Progenitor cell of endocrine pancreas (in vitro differentiated cells): ENCODE data around the gene COL24A1. TPM values are rescaled to one million over a fixed set of nuclear protein-coding genes. Genes with fewer than 3 reads are reported as not detected.

ENCODE experiments used
- DNase-seq: peaks from one replicate; pipeline ENCODE4 v3.0.0; 2021; ENCODE audit warnings: low spot score; ENCODE audit not compliant: unreplicated experiment
- H3K27ac Mint-ChIP-seq: 2 replicates; pipeline ENCODE4 v1.8.0; 2021; ENCODE audit warnings: mild to moderate bottlenecking, moderate library complexity, mixed read lengths
- H3K27me3 Mint-ChIP-seq: 2 replicates; pipeline ENCODE4 v1.8.0; 2021; ENCODE audit warnings: mixed read lengths
- H3K36me3 Mint-ChIP-seq: 2 replicates; pipeline ENCODE4 v1.8.0; 2022; ENCODE audit warnings: mixed read lengths; ENCODE audit not compliant: insufficient read depth
- H3K4me1 Mint-ChIP-seq: 2 replicates; pipeline ENCODE4 v1.8.0; 2021; ENCODE audit warnings: low read depth, mixed read lengths
- H3K4me3 Mint-ChIP-seq: 2 replicates; pipeline ENCODE4 v1.8.0; 2021; ENCODE audit warnings: low read depth, mild to moderate bottlenecking, moderate library complexity, mixed read lengths
- H3K9me3 Mint-ChIP-seq: 2 replicates; pipeline ENCODE4 v1.8.0; 2021; ENCODE audit warnings: low read depth, mixed read lengths
- total RNA-seq: library from RNA; stranded (reverse); gene quantifications from 2 replicates; pipeline ENCODE4 v1.2.1, GENCODE V29; 2021
- TF ChIP-seq, protein P1 (sequence below): fragments of 200-600 bp; sonication (generic); IDR thresholded peaks from one replicate; pipeline ENCODE4 v1.5.0; 2021; ENCODE audit warnings: antibody characterized with exemption, mild to moderate bottlenecking; ENCODE audit not compliant: unreplicated experiment

Gene COL24A1
- total RNA-seq, 1 donor from 2014 or later: 1.1 TPM

DNA sequence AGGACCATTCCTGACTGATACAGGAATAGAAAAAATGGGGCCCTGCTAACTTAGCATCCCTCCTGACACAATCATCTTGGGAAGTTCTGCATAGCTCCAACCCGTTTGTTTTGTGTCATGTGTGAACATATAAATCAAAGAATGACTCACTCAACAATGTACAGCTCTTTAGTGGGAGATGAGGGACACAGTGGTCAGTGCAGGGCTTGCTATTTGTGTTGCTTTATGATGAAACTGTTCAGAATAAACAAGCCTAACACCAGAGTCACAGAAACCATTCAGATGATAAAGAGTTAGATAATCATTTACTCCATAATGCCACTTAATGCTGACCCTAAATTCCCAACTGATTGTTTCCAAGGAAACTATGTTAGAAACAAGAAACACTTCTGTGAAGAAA is 294.1 kb downstream of the COL24A1 start:
- H3K9me3 Mint-ChIP-seq: peaks cover 7% of the 10 kb centered on the region
- DNase-seq: no peak
- H3K27ac Mint-ChIP-seq: no peak overlapping the region
- no peaks in the 10 kb centered on the region for H3K36me3 Mint-ChIP-seq
- peaks cover 8% of the 10 kb centered on the region for H3K4me1 Mint-ChIP-seq
- TF ChIP-seq, protein P1, sequence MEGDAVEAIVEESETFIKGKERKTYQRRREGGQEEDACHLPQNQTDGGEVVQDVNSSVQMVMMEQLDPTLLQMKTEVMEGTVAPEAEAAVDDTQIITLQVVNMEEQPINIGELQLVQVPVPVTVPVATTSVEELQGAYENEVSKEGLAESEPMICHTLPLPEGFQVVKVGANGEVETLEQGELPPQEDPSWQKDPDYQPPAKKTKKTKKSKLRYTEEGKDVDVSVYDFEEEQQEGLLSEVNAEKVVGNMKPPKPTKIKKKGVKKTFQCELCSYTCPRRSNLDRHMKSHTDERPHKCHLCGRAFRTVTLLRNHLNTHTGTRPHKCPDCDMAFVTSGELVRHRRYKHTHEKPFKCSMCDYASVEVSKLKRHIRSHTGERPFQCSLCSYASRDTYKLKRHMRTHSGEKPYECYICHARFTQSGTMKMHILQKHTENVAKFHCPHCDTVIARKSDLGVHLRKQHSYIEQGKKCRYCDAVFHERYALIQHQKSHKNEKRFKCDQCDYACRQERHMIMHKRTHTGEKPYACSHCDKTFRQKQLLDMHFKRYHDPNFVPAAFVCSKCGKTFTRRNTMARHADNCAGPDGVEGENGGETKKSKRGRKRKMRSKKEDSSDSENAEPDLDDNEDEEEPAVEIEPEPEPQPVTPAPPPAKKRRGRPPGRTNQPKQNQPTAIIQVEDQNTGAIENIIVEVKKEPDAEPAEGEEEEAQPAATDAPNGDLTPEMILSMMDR: no peak
- H3K4me3 Mint-ChIP-seq: no peak overlapping the region
- no peaks in the 10 kb centered on the region for H3K27me3 Mint-ChIP-seq

DNA sequence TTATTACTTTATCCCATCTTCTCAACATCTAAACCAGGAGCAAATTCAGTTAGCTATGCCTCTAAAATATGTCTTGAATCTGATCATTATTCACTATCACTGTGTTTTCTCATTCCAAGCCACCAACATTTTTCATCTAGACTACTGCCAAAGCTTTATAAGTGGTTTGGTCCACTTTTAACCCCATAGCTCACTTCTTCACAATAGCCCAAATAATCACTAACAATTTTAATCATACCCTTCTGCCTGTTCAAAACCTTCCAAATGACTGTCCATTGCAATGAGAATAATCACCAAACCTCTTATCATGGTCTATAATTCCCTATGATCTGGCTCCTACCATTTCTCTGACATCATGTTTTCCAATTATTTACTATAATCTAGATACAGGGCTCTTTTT is 298.6 kb downstream of the COL24A1 start:
- Mint-ChIP-seq H3K4me3 (no peak overlapping the region), H3K9me3 (peaks cover 13% of the 10 kb centered on the region), H3K27me3 (no peaks in the 10 kb centered on the region), H3K27ac (no peak overlapping the region), H3K36me3 (no peaks in the 10 kb centered on the region), H3K4me1 (peaks cover 6% of the 10 kb centered on the region)
- no peak for DNase-seq
- TF ChIP-seq, protein P1: no peak

DNA sequence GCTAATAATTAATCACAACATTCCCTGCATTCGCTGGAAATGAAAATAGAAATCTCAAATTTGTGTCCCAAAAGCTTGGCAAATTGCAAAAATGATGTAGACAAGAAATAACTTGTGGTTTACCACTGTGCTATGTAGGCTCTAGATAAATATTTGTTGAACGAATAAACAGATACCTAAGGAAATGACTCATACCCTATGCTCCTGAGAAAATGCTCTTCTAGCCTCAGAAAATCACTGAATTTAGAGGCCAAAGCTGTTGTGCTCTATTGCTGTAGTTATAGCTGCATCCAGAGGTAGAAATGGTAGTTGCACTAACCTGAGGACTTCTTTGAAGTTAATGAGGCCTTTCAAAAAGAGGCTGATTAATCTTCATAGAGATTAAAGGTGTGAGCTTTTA is 306.3 kb downstream of the COL24A1 start:
- TF ChIP-seq, protein P1: no peak
- Mint-ChIP-seq H3K36me3 (no peaks in the 10 kb centered on the region), H3K4me1 (peaks cover 7% of the 10 kb centered on the region), H3K27ac (no peak overlapping the region), H3K4me3 (no peak overlapping the region), H3K27me3 (no peaks in the 10 kb centered on the region), H3K9me3 (no peaks in the 10 kb centered on the region)
- no peak for DNase-seq

DNA sequence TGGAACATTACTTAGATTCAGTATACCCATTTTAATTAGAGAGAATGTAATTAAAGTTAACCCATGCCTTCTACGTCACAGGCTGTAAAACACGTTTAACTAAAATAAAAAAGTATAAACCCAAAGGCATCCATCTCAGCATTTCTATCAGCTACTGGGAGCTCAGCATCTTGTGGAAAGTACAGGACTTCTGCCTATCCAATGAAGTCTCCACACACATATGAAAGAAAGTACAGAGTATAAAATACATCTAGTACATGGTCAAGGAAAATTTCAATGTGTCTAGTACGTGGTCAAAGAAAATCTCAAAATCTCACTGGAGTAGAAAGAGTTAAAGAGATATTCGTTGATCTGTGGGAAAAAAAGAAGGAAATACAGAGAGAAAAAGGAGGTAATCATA is 306.9 kb downstream of the COL24A1 start:
- Mint-ChIP-seq H3K27me3 (no peaks in the 10 kb centered on the region), H3K4me3 (no peak overlapping the region), H3K9me3 (no peaks in the 10 kb centered on the region), H3K27ac (no peak overlapping the region), H3K4me1 (peaks cover 7% of the 10 kb centered on the region), H3K36me3 (no peaks in the 10 kb centered on the region)
- DNase-seq: no peak
- TF ChIP-seq, protein P1: no peak

DNA sequence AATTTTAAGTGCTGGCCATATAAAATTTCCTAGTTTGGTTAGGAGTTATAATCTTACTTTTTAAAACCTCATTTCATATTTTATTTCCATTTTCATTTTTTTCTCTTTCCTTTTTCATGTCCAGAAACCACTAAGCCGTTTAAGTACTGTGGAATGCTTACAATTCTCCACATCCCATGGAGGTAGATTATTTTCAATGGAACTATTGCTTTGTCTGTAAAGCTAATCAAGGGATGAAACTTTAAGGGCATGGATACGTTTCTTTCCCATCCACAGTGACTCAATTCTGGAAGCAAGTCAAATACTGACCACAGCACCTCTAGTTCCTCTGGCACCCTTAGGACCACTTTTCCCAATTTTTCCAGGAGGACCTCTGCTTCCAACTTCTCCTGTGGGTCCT is 309.2 kb downstream of the COL24A1 start:
- Mint-ChIP-seq H3K27ac (no peak overlapping the region), H3K27me3 (no peaks in the 10 kb centered on the region), H3K9me3 (no peaks in the 10 kb centered on the region), H3K4me1 (peaks cover 7% of the 10 kb centered on the region), H3K4me3 (no peak overlapping the region), H3K36me3 (no peaks in the 10 kb centered on the region)
- no peak for DNase-seq
- TF ChIP-seq, protein P1: no peak
